NCI-H345 treated with DMSO at 0.1 percent for 48 hours (cell line): ENCODE measurements around the gene ECM1.

Experiments used
- DNase-seq: peaks from one replicate; lab custom pipeline; 2025; ENCODE audit not compliant: unreplicated experiment; lab: John Stamatoyannopoulos, UW

Gene ECM1

GRCh38 chr1:150543500-150544143 lies 35.7 kb downstream of the ECM1 start:
- DNase-seq, result peak; percentile 93

GRCh38 chr1:150544204-150544603 lies 36.3 kb downstream of the ECM1 start:
- peak; percentile 64 for DNase-seq

- DNase-seq, result no peak
Measured at GRCh38 chr1:150545486-150546032, 37.6 kb downstream of the ECM1 start.

- DNase-seq, result no peak
Measured at GRCh38 chr1:150546294-150546937, 38.5 kb downstream of the ECM1 start.

GRCh38 chr1:150548324-150548631 lies 40.4 kb downstream of the ECM1 start:
- DNase-seq, result no peak

- peak; percentile 43 for DNase-seq
Measured at GRCh38 chr1:150548632-150549495, 41.0 kb downstream of the ECM1 start, which contains the start of gene ADAMTSL4. Gene ADAMTSL4, plus strand, starts transcription at chr1:150549408. Its CDS starts 2,881 bp downstream, at chr1:150552289.

GRCh38 chr1:150549496-150550221 lies 41.8 kb downstream of the ECM1 start:
- no peak for DNase-seq

GRCh38 chr1:150550222-150551050 lies 42.5 kb downstream of the ECM1 start:
- no peak for DNase-seq

GRCh38 chr1:150551051-150551783 lies 43.3 kb downstream of the ECM1 start:
- DNase-seq, result no peak

GRCh38 chr1:150551784-150552127 lies 43.8 kb downstream of the ECM1 start:
- DNase-seq, result no peak

- DNase-seq, result no peak
Measured at GRCh38 chr1:150552128-150552910, 44.4 kb downstream of the ECM1 start.

- DNase-seq, result no peak
Measured at GRCh38 chr1:150552911-150553289, 45.0 kb downstream of the ECM1 start.

- no peak for DNase-seq
Measured at GRCh38 chr1:150553392-150554085, 45.6 kb downstream of the ECM1 start.

GRCh38 chr1:150554086-150554452 lies 46.2 kb downstream of the ECM1 start:
- DNase-seq, result no peak

- no peak for DNase-seq
Measured at GRCh38 chr1:150555198-150555970, 47.5 kb downstream of the ECM1 start.

- DNase-seq, result no peak
Measured at GRCh38 chr1:150555971-150556865, 48.3 kb downstream of the ECM1 start.
